Measurements from ENCODE around the gene GAPT.
A peak's percentile ranks its signal among the peaks of the same experiment; 100 is the strongest.

GAPT gene

DNA sequence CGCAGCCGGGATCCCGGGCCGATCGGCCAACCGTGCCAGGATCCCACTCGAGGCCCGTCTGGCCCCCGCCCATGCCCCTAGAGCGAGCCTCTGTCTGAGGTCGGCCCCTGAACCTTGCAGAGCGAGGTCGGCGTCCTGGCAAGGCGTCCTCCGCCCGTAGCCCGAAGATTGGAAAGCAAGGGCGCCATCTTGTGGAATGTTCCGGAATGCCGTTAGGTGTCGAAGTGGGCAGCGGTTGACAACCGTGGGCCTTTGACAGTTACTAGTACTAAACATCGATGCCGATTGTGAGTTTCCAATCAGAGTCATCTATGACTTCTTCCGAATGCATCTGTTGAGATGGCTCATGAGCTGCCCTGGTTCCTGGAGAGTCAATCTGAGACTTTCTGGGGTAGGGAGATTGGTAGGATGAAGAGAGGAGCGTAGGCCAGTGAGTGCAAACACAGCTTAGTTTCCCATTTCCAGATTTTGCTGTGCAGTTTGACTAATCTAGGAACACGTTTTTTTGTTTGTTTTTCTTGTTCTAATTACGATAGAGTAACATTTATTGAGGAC, 30.4 kb upstream of the GAPT start:
- DNase-seq (ENCODE audit: low read depth in 2 of 2, low spot score in 1 of 2): peak; percentile 76 to 85

GRCh38 chr5:58462154-58462553, 29.1 kb upstream of the GAPT start:
- no peak for DNase-seq (ENCODE audit: low read depth in 2 of 2, low spot score in 1 of 2)

- DNase-seq (ENCODE audit: low read depth in 2 of 2, low spot score in 1 of 2): no peak
Observed at GRCh38 chr5:58462623-58463230, 28.5 kb upstream of the GAPT start.

GRCh38 chr5:58466939-58467338, 24.3 kb upstream of the GAPT start:
- DNase-seq (ENCODE audit: low read depth in 2 of 2, low spot score in 1 of 2): no peak

DNA sequence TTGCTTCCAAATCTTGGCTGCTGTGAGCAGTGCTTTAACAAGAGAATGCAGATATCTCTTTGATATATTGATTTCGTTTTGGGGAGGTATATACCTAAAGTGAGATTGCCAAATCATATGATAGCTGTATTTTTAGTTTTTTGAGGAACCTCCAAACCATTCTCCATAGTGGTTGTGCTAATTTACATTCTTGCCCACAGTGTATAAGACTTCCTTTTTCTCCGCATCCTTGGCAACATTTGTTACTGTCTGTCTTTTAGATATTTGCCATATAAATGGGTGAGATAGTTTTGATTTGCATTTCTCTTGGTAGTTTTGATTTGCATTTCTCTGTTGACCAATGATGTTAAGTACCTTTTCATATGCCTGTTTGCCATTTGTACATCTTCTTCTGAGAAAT, 21.3 kb upstream of the GAPT start:
- DNase-seq (ENCODE audit: low read depth in 2 of 2, low spot score in 1 of 2): no peak

DNA sequence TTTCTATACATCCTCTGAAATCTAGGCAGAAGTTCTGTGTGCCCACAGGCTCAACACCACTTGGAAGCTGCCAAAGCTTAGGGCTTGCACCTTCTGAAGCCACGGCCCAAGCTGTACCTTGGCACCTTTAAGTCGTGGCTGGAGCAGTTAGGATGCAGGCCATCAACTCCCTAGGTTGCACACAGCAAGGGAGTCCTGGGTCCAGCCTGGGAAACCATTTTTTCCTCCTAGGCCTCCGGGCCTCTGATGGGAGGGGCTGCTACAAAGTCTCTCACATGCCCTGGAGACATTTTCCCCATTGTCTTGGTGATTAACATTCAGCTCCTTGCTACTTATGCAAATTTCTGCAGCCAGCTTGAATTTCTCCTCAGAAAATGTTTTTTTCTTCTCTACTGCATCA, 15.8 kb upstream of the GAPT start:
- DNase-seq (ENCODE audit: low read depth in 2 of 2, low spot score in 1 of 2): no peak

DNA sequence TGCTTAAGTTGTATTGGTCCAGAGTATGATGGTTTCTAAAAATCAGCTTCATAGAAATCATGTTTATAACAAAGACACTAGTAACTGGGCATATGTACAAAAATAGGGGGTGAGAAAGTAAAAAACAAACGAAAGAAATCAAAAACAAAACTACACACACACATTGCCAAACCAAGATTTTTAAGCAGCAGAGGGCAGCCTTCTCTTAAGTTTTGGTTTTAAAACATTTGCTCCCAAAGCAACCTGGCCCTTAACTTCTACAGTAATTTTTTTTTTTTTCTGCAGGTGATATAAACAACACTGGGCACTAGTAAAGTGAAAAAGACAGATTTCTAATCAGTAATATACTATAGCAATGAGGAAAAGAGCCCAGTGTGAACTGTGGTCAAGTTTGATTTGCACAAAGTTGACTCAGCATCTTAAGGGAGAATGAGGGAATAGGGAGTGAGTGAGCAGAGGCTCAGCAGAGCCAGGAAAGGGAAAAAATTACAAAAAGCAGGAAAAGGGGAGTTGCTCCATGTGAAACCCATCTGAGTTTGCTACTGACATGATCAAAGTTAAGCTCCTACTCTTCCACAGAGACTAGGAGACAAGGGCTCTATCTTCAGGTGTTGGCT, 13.4 kb upstream of the GAPT start:
- no peak for DNase-seq (ENCODE audit: low read depth in 2 of 2, low spot score in 1 of 2)

DNA sequence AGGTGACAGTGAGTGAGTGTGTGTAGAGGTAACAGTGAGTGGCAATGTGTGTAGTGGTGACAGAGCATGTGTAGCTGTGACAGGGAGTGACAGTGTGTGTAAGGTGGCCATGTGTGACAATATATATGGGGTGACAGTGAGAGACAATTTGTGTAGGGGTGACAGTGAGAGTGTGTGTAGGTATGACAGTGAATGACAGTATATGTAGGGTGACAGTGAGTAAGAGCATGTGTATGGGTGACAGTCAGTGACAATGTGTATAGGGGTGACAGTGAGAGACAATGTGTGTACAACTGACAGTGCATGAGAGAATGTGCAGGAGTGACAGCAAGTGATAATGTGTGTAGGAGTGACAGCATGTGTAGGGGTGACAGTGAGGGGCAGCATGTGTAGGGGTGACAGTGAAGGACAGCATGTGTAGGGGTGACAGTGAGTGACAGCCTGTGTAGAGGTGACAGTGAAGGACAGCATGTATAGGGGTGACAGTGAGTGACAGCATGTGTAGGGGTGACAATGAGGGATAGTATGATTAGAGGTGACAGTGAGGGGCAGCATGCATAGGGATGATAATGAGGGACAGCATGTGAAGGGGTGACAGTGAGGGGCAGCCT, 10.1 kb upstream of the GAPT start:
- DNase-seq (ENCODE audit: low read depth in 2 of 2, low spot score in 1 of 2): no peak

DNA sequence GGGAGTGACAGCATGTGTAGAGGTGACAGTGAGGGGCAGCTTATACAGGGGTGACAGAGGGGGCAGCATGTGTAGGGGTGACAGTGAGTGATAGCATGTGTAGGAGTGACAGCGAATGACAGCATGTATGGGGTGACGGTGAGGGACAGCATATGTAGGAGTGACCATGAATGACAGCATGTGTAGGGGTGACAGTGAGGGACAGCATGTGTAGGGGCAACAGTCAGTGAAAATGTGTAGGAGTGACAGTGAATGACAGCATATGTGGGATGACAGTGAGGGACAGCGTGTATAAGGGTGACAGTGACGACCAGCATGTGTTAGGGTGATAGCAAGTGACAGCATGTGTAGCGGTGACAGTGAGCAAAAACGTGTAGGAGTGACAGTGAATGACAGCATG, 9.4 kb upstream of the GAPT start:
- no peak for DNase-seq (ENCODE audit: low read depth in 2 of 2, low spot score in 1 of 2)

- no peak for DNase-seq (ENCODE audit: low read depth in 2 of 2, low spot score in 1 of 2)
Observed at GRCh38 chr5:58482536-58482935, 8.7 kb upstream of the GAPT start.

DNA sequence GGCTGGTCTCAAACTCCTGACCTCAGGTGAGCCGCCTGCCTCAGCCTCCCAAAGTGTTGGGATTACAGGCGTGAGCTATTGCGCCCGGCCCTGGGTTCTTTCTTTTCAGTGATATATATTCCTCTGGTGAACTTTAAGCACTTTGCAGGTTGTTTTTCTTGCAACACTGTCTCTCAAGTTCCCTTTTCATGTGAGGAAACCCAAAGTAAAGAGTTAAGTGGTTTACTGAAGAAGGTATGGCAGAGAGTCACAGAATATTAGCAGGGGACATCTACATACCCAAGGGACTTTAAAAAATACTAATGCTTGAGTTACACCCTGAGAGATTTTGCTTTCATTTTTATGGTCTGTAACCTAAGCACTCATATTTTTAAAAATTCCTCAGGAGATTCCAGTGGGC, 6.7 kb upstream of the GAPT start:
- no peak for DNase-seq (ENCODE audit: low read depth in 2 of 2, low spot score in 1 of 2)

DNA sequence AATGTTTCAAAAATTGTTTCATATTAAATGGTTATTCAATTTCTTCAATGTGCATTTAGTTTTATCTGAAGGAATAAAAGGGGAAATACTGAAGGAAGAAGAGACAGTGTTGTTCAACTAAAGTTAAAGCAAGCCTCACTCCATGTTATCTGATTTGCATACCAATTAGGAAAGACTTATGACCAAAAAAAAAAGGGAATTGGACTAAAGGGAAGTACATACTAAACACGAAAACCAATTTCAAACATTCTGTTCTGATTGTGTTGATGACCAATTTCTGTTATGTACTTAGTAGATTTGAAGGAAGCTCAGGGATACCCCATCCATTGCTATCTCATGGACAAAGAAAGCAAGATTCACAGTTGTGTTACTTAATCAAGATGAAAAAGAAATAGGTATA, 4.9 kb upstream of the GAPT start:
- no peak for DNase-seq (ENCODE audit: low read depth in 2 of 2, low spot score in 1 of 2)

GRCh38 chr5:58490402-58491050, 709 bp upstream of the GAPT start:
- DNase-seq (ENCODE audit: low read depth in 2 of 2, low spot score in 1 of 2): no peak

- no peak for DNase-seq (ENCODE audit: low read depth in 2 of 2, low spot score in 1 of 2)
Observed at GRCh38 chr5:58493141-58493540, 1.9 kb downstream of the GAPT start.

- DNase-seq (ENCODE audit: low read depth in 2 of 2, low spot score in 1 of 2): no peak
Observed at GRCh38 chr5:58496488-58496887, 5.3 kb downstream of the GAPT start.

- DNase-seq (ENCODE audit: low read depth in 2 of 2, low spot score in 1 of 2): no peak
Observed at GRCh38 chr5:58497386-58497785, 6.2 kb downstream of the GAPT start.

DNA sequence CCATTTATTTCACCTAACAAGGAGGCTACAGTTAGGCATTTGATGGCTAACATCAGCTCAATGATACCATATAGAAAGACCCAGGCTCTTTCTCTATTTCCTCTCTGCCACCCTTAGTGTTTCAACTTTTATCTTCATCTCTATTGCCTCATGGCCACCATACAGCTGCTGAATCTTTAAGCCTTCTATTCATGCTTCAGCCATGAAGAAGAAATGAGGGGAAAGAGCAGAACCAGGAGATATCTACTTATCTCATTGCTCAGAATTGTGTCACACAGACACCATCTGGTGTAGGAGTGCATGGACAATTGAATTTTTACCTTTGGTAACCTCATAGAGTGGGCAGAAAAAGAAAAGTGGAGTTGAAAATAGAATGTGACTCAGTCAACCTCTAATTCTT, 6.7 kb downstream of the GAPT start:
- no peak for DNase-seq (ENCODE audit: low read depth in 2 of 2, low spot score in 1 of 2)

DNA sequence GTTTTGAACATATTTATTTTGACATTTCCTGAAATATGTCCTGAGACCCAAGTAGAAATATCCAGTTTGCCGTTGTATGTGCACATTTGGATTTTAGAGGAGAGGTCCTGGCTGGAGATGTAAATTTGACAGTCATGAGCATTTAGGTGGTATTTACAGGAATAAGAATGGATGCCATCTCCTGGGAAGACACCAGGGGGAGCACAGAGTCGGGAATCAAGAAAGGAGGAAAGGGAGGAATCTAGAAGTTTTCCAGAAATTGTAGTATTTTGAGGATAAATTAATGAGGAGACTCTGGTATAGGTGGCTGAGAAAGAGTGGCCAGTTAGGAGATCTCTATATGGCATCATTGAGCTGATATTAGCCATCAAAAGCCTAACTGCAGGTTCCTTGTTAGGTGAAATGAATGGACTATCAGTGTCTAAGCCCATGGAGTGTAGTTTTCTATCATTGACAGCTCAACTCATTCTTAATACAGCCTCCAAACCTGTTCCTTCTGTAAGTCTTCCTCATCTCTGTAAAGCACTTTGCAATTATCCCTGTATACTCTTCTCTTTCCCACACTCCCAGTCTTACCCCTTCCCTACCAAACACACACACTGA, 7.2 kb downstream of the GAPT start:
- no peak for DNase-seq (ENCODE audit: low read depth in 2 of 2, low spot score in 1 of 2)

DNA sequence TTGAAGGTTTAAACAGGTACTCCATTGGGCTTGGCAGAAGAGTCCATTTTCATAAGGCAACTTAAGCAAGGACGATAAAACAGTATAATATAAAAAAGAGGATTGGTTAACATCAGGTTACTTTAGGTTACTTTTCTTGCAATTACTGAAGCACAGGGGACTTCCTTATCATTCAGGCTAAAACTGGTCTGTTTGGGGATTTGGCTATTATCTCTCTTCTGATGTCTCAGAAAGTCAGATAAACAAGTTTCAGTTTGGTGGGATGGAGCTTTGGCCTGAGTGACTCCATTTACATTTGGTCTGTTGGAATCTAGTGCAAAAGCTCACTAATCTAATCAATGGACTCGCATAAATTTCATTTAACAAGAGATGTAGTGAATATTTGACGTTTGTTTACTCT, 8.0 kb downstream of the GAPT start:
- DNase-seq (ENCODE audit: low read depth in 2 of 2, low spot score in 1 of 2): no peak

- no peak for DNase-seq (ENCODE audit: low read depth in 2 of 2, low spot score in 1 of 2)
Observed at GRCh38 chr5:58499941-58500340, 8.7 kb downstream of the GAPT start.

DNA sequence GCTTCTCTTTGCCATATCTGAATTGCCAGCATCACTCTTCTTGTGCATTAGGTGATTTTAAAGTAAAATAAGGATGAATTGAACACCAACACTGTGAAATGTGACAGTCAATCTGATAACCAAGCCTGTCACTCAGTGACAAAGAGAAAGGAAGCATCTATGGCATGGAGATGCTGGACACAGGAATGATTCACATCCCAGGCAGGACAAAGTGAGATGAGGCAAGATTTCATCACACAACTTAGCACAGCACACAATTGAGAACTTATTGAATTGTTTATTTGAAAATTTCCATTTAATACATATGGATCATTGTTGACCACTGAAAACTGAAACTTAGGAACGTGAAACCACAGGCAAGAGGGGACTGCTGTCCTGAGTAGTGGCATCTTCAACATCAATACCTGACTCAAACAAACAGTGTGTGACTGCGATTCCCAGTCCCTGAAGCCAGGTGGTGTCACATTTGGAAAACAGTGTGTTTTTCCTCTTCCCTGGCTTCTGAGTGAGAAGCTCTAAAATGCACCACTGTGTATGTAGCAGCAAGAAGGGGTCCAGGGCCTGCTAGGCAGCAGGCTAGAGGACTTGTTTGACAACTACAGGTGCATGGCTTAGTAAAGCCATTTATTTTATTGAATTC, 10.7 kb downstream of the GAPT start:
- no peak for DNase-seq (ENCODE audit: low read depth in 2 of 2, low spot score in 1 of 2)

Data from stimulated activated CD8-positive, alpha-beta memory T cell treated with anti-CD3 and anti-CD28 coated beads, Interleukin-4, amount 100 ng/mL, for 4 hours (primary cell).